HG03565 (cell line): ENCODE data around the gene SOX18.
"Not testable (repeated sequence)": the region's sequence is repeated elsewhere in the genome, so short reads cannot be mapped to it uniquely, and the experiment has no call there.

ENCODE experiments used
- ATAC-seq: cut with Tn5 transposase; IDR thresholded peaks from one replicate; pipeline ENCODE4 v1.9.1; 2021; ENCODE audit warnings: mild to moderate bottlenecking, moderate library complexity; ENCODE audit not compliant: unreplicated experiment

Gene SOX18

DNA sequence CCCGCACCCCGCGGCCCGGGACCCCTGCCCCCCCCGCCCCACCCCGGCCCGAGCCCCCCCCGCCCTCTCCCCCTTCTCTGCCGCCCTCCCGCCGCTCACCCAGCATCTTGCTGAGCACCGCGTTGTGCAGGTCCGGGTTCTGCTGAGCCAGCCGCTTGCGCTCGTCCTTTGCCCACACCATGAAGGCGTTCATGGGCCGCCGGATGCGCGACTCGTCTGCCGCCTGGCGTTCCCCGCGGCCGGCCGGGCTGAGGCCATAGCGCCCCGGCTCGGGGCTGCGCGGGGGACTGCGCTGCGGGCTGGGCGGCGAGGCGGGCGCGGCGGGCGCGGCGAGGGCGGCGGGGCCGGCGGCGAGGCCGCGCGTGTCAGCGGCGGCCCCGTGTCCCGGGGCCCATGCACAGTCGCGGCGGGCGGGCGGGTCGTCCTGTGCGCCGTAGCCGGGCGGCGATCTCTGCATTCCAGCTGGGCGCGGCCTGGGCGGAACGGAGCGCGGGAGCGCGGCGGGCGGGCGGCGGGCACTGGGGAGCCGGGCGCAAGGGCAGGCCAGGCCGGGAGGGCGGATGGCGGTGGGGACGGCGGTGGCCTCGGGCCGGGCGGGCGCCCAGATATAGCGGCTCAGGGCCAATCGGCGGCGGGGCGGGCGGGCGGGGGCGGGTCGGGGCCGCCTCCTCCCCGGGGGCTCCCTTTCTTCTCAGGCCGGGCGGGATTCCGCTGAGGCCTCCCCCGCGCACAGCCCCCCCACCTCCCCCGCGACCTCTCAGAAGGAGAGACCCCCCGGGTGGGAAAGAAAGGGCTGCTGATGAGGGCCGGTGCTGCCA lies at the start of gene SOX18:
TSS of gene SOX18 (minus strand) at position 580 of the 818 bp plus-strand sequence. CDS start at position 457, 123 bp downstream.
- ATAC-seq, result no peak

DNA sequence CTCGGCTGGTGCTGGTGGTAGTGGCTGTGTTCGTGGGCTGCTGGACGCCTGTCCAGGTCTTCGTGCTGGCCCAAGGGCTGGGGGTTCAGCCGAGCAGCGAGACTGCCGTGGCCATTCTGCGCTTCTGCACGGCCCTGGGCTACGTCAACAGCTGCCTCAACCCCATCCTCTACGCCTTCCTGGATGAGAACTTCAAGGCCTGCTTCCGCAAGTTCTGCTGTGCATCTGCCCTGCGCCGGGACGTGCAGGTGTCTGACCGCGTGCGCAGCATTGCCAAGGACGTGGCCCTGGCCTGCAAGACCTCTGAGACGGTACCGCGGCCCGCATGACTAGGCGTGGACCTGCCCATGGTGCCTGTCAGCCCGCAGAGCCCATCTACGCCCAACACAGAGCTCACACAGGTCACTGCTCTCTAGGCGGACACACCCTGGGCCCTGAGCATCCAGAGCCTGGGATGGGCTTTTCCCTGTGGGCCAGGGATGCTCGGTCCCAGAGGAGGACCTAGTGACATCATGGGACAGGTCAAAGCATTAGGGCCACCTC lies 49.1 kb upstream of the SOX18 start:
- ATAC-seq, result no peak

DNA sequence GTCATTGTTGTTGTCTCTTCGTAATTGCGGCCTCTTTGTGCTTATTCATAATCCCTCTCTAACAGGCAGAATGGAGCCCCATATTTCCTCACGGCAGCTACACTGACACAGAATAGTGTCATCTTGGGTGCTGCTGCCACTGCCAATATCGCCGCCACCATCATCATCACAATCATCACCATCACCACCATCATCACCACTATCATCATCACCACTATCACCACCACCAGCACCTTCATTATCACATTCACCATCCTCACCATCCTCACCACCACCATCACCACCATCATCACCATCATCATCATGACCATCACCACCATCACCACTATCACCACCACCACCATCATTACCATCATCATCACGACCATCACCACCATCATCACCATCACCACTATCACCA lies 47.1 kb upstream of the SOX18 start:
- ATAC-seq, result no peak

DNA sequence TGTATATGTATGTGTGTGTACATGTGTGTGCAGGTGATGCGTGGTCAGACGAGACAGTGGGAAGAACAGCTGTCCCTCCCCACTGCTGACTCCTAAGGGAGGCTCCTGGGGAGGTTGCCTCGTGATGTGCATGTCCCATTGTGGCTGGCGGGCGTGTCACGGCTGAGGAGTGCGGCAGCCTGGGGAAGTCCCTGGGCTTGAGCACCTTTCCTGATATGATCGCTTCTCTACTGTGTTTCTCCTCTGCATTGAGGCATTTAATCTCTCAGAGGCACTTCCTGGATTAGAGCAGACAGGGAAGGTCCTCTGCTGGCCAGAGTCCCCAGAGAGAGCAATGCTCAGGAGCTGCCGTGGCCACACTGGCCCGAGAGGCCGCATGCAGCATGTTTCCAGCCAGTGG lies 46.5 kb upstream of the SOX18 start:
- ATAC-seq, result no peak

DNA sequence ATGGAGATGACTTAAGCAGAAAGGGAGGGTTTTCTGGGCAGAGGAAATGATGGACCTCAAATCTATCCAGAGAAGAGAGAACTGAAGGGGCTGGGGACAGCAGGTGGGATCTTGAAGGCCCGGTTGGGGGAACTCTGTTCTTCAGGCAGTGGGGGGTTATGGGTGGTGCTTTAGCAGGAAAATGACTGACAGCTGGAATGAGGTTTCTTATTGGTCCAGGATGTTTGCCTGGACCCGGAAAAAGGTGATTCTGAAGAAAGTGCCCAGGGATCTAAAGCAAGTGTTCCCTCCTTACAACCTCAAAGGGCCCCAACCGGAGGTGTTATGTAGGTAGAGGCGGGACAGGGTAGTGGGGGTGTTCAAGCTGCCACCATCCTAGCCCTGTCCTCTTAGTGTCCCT lies 46.0 kb upstream of the SOX18 start:
- no peak for ATAC-seq

DNA sequence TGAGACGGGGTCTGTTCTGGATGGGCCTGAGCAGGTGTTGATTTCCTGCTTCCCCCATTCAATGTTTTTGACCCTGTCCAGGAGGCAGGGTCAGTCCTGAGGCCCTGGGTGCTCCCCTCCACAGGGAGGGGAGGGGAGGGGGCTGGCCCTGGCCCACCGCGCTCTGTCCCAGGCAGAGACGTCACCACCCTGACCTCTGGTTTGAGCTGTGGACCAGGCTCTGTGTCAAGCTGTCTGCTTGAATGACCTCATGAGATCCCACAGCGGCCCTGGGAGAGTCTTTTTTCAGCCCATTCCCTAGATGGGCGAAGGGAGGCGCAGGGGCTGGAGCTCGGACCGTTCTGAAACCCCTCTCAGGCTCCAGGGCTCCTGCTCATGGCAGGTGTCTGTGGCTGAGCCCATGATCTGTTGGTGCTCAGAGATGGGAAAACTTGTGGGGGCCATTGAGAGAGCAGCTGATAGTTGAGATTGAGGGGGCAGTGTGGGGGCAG lies 43.6 kb upstream of the SOX18 start:
- ATAC-seq, result no peak

DNA sequence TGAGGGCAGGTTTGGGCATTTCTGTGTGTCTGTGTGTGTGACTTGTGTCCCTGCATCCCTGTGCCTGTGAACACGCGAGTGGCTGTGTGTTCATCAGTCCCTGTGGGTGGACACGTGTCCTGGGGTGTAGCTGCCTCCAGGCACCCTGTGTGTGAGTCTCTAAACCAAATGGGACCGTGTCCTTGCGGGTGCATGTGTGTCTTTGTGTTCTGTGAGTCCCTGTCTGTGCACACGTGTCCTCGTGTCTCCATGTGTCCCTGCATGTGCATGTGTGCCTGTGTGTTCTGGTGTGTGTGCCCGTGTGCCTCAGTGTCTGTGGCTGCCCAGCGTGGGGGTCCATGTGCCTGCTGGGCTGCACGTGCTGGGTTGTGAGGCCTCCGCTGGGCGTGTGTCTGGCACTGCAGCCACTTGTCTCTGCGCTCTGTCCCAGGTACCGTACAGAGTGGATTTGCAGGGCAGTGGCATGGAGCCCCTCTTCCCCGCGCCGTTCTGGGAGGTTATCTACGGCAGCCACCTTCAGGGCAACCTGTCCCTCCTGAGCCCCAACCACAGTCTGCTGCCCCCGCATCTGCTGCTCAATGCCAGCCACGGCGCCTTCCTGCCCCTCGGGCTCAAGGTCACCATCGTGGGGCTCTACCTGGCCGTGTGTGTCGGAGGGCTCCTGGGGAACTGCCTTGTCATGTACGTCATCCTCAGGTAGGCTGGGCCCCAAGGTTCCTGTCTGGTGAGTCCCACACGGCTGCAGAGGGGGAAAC lies 43.0 kb upstream of the SOX18 start:
- ATAC-seq, result no peak

DNA sequence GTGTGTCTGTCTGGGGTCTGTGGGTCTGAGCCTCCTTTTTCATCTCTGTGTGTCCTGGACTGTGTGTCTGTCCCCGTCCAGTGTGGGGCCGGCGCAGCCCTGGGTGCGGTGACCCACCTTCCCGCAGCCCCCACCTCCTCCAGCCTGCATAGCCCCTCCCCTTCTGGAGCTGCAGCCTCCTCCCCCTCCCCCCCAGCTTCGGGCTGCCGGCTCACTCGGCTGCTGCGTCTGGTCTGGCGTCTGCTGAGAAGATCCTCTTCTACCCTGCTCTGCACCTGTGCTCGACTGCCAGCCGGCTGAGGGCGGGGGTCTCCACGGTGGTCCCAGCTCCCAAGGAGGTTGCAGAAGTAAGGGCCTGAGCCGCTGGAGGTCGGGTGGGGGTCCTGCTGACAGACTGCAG lies 42.3 kb upstream of the SOX18 start:
- no peak for ATAC-seq

DNA sequence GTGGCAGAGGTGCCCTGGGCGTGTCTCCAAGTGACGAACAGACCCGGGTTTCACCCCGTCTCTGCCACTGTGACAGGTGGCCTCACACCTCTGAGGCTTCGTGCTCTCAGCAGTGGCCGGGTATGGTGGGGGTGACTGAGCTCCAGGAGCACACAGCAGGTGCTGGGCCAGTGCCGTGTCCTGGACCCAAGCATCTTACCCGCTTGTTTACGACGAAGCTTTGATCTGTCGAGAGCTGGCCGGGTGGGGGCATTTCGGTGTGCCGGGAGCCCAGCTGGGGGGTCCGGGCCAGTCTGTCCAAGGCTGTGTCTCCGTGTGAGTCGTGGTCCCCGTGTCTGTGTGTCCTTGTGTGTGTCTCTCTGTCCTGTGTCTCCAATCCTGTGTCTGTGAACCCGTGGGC lies 41.9 kb upstream of the SOX18 start:
- no peak for ATAC-seq

DNA sequence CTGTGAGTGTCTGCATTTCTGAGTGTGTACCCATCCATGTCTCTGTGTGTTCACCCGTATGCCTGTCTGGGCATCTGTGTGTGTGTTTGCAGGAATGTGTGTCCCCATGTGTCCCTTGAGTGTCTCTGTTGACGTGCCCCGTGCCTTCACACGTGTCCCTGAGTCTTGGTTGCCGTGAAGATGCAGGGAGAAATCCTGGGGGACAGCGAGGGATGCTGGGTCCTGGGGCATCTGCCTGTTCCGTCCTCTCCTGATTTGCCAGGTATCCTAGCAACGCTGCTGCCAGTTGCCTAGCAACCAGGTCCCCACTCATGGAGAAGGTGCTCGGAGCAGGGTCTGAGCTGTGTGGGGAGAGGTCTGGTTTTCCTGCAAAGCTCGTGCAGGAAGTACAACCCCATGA lies 40.7 kb upstream of the SOX18 start:
- no peak for ATAC-seq

DNA sequence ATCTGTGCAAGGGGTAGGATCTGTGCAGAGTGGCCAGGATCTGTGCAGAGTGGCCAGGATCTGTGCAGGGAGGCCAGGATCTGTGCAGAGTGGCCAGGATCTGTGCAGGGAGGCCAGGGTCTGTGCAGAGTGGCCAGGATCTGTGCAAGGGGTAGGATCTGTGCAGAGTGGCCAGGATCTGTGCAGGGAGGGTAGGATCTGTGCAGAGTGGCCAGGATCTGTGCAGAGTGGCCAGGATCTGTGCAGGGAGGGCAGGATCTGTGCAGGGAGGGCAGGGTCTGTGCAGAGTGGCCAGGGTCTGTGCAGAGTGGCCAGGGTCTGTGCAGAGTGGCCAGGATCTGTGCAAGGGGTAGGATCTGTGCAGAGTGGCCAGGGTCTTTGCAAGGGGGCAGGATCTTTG lies 39.1 kb upstream of the SOX18 start:
- ATAC-seq, result not testable (repeated sequence)

DNA sequence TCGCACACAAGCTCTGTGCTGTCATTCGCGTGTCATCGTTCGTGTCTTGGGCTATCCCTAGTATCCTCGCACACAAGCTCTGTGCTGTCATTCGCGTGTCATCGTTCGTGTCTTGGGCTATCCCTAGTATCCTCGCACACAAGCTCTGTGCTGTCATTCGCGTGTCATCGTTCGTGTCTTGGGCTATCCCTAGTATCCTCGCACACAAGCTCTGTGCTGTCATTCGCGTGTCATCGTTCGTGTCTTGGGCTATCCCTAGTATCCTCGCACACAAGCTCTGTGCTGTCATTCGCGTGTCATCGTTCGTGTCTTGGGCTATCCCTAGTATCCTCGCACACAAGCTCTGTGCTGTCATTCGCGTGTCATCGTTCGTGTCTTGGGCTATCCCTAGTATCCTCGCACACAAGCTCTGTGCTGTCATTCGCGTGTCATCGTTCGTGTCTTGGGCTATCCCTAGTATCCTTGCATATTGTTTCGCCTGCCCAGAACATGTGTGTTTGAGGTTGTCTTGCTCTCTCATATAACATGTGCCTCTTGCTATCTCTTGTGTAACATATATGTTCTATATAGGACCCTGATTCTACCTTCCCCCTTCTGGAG lies 37.9 kb upstream of the SOX18 start:
- ATAC-seq, result not testable (repeated sequence)

DNA sequence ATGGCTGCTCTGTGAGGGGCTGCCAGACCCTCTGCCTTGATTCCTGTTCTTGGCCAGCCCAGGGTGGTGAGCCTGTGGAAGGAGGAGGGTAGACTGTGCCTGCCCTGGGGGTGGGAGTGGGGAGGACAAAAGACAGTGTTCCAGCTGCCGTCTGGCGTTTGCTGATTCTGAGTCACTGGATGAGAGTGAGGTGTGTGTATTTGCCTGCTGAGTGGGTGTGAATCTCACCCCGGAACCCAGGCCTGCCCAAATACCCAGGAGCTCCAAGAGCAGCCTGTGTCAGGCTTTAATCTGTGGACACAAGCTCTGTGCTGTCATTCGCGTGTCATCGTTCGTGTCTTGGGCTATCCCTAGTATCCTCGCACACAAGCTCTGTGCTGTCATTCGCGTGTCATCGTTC lies 37.4 kb upstream of the SOX18 start:
- no peak for ATAC-seq

DNA sequence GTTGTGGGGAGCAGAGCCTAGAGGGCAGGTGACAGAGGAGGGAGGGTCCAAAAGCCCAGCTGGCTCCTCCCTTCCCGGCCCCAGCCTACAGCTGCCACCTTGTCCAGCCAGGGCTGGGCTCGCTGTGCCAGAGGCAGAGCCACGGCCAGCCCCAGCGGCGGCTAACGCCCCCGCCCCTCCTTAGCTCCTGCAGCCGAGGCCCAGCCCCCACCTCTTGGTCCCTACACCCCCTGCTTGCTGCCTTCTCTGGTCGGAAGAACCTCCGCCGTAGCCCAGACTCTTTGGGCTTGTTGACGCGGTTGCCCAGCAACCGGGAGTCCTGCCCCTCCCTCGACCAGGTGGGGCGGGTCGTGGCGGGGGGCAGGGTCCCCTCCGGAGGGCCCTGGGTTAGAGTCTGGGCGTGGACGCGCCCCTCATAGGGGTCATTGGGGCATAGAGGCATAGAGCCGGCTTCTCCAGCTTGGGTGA lies 35.3 kb upstream of the SOX18 start:
- ATAC-seq, result no peak

DNA sequence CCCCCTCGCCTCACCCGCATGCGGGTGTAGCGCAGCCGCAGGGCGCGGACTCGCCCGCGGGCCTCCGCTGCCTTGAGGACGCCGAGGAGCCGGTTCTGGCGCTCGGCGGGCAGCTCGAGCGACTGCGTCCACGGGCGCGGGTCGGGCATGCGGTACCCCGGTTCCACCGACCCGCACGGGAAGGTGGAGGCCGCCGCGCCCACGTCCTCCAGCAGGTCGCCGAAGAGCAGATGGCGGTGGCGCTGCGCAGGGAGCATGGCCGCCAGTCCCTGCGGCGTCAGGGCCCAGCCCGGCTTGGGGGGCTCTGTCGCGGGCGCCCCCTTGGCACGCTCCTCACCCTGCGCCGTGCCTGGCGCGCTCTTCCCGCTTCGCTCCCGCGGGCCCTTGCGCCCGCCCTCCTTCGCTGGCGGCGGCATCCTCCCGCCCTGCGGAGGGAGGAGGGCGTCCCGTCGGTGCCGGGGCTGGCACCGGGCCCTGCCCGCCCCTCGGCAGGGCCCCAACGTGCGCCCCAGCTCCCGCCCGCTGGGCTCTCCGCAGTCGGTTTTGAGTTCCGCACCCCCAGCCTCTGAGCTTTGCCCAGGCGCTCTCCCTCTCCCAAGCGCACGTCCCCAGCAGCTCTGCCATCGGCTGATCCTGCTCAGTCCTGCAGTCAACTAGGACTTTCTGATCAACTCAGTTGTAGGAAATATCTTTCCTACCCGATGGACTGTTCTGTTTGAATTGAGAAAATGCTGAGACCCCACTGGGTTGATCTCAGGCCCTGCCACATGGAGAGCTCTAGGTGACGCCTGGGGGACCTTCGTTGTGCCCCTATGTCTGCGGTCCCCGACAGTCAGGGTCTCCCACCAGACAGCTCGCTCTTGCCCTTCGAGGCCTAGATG lies 34.6 kb upstream of the SOX18 start, which contains the start of gene LKAAEAR1:
TSS of gene LKAAEAR1 (minus strand) at position 595 of the 881 bp plus-strand sequence. CDS start at position 416, 179 bp downstream.
- ATAC-seq, result no peak

DNA sequence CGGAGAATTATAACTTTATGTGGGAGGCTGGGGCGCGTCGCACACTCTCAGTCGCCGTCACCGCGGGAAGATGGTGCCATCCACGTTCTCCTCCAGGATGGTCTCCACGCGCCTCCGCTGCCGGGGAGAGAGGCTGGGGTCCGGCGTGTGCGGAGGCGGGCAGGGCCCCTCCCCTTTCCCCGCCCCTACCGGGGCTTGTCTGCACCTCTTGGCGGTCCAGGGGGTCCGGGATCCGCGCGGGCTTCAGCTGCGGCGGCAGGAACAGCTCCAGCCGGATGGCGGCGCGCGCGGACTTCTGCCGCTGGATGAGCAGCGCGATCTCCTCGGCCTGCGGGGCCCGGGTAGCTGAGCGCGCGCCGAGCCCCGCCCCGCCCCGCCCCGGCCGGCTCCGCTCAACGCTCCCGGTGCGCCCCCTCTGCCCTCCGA lies 34.0 kb upstream of the SOX18 start:
- ATAC-seq, result no peak

DNA sequence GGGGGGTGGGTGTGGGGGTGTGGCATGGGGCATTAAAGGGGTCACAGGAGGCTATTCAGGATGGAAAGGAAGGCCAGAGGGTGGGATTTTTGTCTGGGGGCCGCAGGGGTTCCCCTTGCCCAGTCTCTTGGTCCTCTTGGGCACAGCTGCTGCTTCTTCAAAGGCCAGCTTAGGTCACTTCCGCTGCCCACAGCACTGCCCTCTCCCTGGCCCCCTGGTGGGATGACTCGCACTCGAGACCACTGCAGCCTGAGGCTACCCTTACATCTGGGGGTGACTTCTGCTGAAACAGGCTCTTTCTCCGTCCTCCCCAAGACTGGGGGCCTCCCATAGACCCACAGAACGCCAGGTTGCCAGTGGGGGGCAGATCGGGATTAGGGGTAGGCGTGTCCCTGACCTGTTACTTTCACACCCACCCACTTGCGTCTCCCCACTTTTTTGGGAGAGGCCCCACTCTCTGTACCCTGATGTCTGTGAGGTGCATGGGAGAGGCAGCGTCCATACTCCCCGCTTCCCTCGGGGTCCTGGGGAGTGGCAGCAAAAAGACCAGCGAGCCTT lies 33.5 kb upstream of the SOX18 start:
- ATAC-seq, result no peak

DNA sequence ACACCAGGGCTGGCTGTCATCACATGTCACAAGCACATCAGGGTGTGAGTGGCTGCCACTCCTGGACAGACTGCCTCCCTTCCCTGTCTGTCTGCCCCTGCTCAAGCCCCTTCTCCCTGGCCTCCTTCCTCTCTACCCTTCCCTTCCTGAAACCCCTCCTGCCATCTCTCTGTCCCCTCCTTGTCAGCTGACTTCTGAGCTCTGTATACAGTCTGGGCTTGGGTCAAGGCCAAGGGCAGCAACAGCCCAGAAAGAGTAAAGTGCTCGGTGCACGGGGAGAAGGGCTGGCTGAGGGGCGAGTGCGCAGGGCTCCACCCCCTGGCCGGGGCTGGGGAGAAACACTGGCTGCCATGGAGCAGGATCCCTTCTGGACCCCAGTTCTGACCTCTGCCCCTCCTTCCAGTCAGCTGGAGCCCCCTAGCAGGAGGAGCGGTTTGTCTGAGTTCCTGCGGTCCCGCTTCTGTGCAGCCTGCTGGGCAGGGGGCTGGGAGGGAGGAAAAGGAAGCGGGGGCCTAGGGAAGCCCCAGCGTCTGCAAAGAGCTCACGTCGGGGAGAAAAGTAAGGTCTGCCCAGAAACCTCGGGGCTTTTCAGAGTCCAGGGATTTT lies 32.8 kb upstream of the SOX18 start:
- ATAC-seq, result no peak

DNA sequence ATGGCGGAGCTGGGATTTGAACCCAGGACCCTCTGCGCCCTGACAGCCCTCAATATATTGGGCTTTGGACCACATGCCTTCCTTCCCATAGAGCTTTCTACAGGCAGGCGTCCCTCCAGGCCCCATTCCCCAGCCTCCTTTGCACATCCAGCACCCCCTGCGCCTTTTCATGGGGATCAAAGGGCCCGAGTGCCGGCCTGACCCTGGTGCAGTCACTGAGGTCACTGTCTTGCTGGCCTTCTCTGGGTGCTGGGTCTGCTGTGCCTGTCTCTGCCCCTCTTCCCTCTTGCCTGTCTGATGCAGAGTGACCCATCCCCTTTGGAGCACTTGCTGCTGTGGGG lies 32.2 kb upstream of the SOX18 start:
- ATAC-seq, result no peak
